HPDE6-E6E7 (cell line): ENCODE measurements around the gene STK11.

Source experiments
- DNase-seq: peaks from one replicate; pipeline ENCODE4 v3.0.0; 2011; ENCODE audit warnings: missing footprints; ENCODE audit errors: extremely low spot score

Gene STK11

DNA sequence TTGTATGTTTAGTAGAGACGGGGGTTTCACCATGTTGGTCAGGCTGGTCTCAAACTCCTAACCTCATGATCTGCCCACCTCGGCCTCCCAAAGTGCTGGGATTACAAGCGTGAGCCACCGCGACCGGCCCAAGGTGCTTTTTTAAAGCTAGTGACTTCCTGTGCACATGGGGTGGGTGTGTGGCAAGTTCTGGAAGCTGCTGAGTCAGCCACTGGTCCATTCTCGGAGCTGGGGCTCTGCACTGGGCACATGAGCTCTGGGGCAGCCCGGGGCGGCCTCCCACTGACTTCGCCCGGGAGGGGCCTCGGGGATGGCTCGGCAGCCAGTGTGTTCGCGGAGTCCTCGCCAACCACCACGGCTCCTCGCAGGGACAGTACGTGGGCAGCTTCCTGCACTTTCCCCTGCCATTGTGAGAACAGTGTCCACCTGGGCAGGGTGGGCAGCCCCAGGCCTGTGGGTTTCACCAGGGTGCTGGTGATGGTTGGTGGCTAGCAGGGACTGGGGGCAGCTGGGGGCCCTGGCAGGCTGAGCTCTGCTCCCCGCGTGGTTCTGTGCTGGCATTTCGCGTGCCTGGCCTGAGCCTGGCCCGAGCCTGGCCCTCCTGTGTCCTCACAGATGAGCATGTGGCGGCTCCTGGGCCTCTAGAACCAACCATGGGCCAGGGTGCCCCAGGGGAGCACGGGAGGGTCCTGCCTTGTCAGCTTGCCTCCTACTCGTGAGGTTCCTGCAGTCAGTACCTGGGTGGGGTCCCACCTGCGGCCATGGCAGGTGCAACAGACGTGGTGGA lies 20.1 kb downstream of the STK11 start:
- no peak for DNase-seq

DNA sequence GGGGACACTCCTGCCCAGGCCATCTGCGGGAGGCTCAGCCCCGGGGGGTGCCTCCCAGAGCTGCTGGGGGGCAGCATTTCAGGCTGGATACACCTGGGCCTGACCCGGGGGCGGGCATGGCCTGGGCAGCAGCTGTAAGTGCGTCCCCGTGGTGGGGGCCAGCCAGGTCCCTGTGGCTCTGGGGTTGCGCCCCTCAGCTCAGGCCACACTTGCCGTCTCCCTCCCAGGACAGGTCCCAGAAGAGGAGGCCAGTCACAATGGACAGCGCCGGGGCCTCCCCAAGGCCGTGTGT lies 20.6 kb downstream of the STK11 start:
- no peak for DNase-seq

DNA sequence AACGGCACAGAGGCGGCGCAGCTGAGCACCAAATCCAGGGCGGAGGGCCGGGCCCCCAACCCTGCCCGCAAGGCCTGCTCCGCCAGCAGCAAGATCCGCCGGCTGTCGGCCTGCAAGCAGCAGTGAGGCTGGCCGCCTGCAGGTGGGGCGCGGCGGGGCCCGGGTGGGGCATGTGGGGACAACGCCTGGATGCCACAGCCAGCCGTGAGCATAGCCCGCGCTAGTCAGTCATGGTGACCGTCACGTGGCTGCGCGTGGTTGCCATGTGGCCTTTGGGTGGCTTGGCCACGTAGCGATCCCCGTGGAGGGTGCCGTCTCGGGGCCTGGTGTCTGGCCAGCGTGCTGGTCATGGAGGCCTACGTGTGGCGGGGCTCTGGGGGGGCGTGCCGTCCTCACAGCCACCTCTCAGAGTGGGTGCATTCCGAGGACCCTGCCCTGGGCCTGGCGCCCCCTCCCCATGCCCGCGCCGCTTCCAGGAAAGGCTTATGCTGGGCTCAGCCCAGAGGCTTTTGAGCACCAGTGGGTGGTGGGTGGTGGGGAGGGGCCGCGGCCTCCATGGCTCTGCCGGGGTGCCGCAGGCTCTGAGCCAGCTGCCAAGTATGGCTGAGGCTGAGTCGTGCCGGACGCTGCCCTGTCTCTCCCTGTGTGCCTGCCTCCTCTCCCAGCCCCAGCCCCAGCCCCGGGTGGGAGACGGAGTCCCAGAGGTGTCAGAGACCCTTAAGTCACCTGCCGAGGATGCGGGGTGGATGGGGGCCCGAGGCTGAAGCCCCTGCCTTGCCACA lies 21.1 kb downstream of the STK11 start:
- DNase-seq: no peak

DNA sequence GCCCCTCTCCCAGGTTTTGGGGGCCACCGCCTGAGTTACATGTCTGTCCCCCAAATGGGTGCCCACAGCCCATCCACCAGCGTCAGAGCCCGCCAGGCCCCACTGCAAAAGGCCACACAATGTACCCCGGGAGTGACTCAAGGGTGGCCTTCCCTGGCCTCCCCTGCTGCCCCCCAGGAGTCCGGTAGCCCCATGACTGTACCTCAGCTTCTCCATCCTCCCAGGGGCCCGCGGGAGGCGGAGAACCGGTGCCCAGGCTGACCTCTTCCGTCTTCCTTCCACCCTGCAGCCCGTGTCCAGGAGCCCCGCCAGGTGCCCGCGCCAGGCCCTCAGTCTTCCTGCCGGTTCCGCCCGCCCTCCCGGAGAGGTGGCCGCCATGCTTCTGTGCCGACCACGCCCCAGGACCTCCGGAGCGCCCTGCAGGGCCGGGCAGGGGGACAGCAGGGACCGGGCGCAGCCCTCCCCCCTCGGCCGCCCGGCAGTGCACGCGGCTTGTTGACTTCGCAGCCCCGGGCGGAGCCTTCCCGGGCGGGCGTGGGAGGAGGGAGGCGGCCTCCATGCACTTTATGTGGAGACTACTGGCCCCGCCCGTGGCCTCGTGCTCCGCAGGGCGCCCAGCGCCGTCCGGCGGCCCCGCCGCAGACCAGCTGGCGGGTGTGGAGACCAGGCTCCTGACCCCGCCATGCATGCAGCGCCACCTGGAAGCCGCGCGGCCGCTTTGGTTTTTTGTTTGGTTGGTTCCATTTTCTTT lies 21.9 kb downstream of the STK11 start:
- DNase-seq: no peak

DNA sequence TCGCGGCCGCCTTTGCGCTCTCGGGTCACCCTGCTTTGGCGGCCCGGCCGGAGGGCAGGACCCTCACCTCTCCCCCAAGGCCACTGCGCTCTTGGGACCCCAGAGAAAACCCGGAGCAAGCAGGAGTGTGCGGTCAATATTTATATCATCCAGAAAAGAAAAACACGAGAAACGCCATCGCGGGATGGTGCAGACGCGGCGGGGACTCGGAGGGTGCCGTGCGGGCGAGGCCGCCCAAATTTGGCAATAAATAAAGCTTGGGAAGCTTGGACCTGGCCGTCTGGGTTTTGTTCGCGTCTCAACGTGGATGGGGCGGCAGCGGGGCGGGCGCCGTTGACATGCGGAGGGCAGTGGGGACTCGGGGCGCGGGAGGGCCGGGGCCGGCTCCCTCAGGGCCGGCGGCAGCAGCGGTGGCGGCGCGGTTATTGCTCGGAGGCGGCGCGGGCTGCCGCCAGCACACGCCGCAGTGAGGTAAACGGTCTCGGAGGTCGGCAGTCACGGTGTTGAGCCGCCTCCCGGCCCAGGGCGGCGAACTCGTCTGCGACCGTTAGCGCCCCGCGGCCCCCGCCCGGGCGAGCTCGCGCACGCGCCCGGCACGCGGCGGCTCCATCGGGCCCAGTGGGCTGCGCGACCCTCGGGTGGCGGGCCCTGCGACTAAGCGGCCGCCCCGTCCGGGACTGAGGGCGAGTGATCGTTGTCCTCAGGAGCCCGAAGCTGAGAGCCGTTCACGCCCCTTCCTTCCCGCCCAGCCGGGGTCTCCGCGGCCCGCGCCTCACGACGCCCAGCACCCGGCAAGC lies 22.8 kb downstream of the STK11 start:
- no peak for DNase-seq

DNA sequence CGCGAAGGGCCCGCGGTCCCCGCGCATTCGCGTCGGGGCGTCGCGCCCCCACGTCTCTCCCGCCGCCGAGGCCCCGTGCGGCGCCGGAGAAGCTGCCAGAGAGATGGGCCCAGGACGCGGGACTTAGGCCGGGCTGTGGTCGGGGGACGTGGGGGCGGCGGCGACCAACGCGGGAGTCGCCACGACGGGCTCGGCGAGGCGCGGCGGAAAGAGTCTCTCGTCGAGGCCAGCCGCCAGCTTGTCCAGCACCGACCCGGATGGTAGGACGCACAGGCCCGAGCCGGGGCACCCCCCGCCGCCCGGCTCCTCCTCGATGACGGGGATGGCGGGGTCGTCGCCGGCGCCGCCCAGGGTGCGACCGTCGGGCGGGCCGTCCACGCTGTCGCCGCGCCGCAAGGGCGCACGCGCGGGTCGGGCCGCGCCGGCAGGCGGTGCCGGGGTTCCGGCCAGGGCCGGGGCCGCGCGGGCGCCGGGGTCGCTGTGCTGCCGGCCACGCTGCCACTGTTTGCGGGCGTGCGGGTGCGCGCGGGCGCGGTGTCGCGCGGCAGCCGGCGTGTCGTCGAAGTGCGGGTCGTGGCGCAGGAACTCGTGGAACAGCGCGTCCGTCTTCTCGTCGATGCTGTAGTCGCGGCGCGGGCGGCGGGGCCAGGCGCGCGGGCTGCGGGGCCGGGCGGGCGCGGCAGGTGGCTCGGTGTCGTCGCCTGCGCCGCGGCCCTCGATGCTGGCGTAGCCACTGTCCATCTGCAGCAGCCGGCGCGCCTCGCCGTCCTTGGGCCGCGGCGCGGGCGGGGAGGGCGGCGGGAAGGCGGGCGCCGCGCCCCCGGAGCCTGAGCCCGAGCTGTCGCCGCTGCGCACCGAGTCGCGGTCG lies 23.7 kb downstream of the STK11 start:
- DNase-seq: no peak

DNA sequence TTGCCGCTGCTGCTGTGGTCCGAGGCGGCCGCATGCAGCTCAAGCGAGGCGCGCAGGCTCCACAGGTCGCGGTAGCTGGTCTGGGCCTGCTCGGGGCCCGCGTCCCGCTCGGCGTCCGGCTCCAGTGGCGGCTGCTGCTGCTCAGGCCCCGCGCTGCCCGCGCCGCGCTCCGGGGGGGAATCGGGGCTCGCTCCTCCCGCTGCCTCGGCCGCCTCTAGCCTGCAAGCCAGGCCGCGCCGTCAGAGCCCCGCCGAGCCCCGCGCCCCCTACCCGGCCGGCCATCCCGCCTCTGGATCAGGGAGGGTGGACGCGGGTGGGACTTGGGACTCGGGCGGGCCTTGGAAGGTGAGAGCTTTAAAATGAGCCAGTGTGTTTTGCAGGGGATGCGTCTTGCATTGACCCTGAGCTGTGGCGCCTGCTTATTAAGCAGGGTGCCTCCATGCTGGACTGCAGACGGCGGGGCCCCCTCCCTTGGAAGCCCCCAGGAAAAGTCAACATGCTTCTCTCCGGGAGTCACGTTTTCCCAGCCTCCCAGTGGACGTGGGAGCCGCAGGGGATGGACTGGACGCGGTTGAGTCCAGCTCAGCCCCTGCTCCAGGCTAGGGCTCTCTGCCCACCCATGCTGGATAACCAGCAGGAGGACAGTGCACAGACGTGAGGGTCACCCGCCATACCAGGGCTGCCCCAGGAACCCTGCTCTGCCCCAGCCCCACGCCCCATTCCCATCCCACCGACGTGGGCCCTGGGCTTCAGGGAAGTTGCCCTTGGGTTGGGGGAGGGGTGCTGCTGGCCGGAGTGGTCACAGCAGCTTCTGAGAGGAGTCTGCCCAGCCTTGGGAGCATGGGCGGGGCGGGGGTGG lies 24.6 kb downstream of the STK11 start:
- no peak for DNase-seq

DNA sequence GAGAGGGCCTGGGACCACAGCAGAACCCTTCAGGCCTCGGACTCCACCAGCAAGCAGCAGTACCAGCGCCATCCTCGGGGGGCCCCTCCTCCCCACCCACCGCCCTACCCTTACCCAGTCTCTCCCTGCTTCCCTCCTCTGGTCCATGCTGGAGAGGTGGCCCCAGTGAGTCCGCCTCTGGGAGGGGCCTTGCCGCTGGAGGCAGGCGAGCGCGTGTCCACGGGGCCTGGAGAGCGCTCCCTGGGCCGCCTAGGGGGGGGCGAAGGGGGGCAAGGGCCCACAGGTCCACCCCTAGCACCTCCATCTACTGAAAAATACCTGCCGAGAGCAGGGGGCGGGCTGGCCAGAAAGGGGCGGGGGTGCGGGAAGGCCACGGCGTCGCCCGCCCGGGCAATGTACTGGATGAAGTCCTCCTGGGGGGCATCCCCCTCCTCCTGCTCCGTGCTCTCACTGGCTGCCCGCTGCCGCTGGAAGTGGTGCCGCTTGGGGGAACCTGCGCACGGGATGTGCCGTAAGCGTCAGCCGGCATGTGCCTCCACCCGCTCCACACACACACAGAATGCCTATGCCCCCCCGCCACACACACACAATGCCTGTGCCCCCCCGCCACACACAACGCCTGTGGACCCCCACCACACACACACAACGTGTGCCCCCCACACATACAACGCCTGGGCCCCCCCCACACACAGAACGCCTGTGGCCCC lies 25.4 kb downstream of the STK11 start:
- DNase-seq: no peak

DNA sequence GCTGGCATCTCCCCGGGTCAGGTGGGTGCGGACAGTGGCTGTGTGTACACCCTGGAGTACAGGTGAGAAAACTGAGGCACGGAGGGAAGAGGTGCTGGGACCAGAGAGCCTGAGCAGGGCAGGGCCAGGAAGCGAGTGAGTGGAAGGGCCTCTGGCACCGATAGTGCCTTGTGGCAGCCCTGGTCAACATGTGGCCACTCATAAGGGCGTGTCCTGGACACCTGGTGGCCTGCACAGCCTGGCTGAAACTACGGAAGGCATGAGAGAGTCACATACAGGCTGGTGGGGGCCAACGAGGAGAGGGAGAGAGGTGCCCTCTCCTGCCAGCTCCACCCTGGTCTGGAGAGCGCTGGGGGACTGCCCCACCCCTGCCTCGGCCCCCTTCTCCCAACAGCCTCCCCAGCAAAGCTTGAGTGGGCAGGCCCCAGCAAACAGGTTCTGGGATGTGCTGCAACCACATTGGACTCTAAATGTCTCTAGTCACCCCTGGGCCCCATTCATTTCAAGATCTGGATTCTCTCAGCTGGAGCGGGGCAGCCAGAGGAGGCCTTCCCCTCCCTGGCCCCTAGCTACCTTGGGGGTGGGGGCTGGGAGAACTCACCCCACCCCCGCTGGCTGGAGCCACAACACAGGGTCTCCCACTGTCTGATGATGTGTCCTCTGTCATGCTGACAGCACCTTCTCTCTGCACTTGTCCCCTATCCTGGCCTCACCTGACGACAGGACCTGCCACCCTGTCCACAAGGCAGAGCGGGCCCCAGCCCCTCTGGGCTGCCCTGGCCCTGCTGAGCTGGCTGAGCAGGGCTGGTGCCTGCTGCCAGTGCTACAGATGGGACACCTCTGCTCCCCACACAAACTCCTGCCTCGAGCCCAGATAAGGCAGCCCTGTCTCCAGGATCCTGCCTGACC lies 26.4 kb downstream of the STK11 start:
- DNase-seq: no peak

DNA sequence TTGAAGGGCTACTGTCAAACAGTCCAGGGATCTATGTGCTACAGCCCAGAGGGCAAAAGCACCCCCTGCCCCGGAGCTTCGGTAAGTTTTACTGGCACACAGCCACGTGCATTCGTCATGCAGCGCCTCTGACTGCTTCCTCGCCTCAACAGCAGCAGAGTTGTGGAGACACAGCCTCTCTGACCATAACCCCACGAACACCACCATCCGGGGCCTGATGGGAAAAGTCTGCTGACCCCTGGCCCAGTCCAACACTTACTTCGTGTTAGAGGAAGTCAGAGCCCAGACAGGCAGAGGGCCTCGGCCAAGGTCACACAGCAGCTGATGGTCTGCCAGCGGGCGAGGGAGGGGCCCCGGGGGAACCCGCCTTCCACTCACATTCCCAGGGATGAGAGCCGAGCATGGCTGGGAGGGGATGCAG lies 27.1 kb downstream of the STK11 start:
- DNase-seq: no peak

DNA sequence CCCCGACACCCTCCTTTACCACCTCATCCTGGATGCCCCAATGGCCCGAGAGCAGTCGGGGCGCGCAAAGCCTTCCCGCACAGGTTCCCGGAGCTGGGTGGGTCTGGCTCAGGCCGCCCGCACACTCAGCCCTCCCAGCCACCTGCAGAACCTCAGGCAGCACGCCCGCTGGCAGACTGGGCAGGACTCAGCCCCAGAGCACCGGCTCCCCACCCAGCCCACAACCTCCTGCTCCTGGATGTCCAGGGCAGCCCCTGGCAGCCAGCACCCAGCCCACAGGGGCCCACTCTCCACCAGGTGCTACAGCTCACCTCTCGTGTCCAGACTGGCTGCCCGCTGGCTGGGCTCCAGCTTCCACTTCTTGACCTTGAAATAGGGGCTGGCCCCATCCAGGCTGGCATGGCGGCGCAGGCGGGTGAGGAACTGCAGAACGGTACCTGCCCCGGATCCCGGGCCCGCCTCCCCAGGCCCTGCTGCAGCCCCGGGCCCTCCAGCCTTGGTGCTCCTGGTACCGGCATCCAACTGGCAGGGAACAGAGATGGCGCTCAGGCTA lies 27.6 kb downstream of the STK11 start:
- no peak for DNase-seq

DNA sequence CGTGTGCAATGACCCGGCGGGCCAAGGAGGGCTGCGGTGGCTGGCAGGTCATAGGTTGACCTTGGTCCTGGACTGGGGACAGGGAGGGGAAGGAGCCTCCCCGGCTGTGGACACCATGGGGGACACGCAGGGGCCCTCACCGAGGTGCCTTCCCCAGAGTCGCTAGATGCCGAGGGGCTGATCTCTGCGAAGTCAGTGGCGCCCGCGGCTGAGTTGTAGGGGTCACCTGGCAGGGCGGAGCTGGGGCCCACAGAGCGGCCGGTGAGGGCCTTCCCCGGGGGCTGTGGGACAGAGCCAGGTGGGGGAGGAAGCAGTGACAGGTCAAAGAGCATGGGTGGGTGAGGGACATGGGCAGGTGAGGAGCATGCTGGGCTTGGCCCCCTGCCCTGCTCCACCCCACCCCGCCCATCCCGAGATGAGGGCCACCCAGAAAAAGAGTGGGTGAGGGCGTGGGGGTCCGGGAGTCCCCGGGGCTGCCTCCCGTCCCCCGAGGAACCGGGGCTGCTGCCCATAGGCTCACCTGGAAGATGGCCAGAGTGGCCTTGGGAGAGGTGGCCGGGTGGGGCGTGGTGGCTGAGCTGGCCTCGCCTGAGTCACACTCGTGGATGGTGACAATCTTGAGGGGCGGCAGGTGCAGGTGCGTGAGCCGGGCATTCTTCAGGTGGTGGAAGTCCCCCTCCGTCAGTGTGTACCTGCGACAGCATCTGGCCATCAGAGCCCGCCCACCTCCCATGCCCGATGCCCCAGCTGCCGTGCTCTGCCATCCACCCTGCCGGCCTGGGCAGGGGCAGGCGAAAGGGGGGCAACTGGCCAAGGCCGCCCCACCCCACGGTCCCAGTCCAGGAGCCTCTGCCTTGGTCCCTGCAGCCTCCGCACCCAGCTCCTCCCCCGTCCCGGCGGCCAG lies 28.7 kb downstream of the STK11 start:
- DNase-seq: no peak

DNA sequence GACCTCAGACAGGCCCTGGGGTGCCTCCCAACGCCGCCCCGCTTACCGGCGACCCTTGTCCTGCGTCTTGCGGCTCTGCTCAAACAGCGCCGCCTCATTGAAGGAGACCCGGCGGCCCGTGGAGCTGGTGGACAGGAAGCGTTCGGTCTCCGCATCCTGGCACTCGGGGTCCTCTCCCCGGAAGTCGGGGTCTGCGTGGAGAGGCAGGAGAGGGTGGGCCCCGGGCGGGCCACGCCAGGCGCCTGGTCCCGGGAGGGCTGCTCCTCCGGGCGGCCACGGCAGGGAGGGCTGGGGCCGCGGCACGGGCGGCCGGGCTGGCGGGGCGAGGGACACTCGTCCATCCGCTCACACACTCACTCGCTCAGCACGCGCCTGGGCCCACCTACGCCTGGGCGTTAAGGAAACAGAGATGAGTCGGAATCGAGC lies 29.4 kb downstream of the STK11 start:
- DNase-seq: no peak

DNA sequence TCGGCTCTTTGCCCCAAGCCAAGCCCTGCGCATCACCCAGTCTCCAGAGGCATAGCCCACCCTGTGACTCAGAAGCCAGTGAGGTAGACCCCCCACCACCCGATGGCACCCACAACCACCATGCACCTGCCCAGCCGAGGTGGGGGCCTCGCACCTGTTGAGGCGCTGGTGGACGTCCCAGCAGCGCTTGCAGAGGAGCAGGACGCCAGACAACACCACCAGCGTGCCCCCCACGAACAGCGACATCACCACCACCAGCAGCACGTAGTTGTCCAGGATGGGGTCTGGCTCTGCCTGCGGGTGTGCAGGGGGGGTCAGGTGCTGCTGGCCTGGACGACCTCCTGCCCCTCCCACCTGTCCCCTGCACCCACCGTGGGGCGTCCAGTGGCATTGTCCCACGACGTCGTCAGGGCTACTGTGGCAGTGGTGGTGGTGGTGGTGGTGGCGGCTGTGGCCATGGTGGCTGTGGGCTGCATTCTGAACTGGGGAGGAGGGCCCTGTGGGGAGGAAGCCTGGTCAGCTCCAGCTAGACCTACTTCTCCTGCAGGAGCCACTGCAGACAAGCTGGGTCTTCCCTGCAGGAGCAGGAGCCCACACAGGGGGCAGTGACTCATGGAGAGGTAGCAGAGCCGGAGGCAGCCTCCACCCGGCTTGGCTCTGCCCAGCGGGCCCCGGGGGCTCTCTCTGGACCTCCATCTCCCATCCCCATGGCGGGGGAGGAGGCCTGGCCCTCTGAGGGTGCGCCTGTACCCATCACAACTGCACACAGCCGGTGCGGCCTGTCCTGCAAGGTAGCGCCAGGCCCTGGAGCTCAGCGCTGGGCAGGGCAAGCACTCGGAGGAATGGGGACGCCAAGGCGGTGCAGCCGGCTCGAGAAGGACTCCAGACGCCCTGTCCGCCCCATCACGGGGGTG lies 30.3 kb downstream of the STK11 start:
- no peak for DNase-seq

DNA sequence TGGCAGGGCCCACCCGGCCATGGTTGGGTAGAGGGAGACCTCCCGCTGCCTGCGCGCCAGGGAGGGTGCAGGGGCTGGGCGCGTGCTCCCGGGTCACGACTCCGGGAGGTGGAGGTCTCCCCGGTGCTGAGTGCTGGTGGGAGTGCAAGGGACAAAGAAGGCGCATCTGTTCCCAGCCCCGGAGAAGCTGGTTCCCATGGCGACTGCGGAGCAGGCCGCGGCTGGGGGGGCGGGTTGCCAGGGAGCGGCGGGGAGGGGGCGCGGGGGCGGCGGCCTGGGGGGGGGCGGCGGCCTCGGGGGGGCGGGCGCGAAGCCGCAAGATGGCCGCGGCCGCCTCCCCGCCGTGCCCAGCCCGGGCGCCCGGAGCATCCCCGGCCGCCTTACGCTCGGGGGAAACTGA lies 31.0 kb downstream of the STK11 start:
- DNase-seq: no peak
